ENCODE data around the gene NPIPB6.
"Not testable (repeated sequence)": the region's sequence is repeated elsewhere in the genome, so short reads cannot be mapped to it uniquely, and the experiment has no call there.

Gene NPIPB6

DNA sequence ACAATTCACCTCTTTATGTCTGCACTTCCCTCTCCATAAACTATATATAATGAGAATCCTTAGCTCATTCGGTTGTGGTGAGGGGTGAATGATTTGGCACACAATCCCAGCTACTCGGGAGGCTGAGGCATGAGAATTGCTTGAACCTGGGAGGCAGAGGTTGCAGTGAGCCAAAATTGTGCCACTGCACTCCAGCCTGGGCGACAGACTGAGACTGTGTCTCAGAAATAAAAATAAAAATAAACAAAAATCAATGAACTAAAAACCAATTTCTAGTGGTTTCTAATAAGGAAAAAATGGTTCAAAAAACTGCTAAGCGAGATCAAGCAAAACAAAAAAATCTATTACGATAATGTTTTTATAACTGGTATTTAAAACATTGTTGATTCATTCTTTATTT is at the start of gene NPIPB6:
TSS of gene NPIPB6 (minus strand) at position 101 of the 400 bp plus-strand sequence. CDS start 686 bp downstream, outside the sequence.
- DNase-seq: not testable (repeated sequence)

DNA sequence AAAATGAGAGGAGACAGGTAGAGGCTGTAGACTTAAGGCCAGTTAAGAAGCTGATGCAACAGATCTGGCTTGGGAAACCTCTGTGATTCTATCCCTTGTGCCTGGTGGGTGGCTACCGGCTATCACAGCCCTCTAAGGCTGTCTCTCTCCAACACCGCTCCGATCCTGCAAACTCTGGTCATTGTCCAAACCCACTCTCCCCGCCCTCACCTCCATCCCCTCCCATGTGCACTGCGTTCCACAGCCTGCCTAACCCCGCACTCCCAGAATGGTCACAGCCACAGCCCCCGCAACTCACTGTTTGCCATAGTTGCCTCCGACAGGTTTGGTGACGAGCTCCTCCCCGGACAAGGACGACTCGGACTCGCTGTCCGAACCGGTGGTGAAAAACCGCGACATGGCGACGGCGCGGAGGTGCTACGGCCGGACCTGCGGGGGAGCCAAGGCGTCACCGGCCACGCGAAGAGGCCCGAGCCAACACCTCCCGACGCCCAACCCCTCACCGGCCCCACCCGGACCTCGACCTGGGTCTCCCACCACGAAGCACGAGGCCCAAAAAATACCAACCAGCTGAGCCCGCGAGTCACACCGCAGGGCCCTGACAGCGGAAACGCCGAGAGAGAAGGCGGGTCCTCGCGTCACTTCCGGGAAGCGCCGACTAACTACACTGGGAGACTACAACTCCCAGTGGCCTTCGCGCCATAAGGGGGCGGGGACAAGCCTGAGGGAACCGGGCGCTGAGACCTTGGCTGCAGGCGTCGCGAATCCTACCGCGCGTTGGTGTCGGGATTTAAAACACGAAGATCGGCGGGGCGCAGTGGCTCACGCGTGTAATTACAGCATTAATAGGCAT is 40.1 kb upstream of the NPIPB6 start, which contains the start of gene EIF3CL:
TSS of gene EIF3CL (minus strand) at position 622 of the 853 bp plus-strand sequence. CDS start at position 399, 223 bp downstream.
- not testable (repeated sequence) for DNase-seq

DNA sequence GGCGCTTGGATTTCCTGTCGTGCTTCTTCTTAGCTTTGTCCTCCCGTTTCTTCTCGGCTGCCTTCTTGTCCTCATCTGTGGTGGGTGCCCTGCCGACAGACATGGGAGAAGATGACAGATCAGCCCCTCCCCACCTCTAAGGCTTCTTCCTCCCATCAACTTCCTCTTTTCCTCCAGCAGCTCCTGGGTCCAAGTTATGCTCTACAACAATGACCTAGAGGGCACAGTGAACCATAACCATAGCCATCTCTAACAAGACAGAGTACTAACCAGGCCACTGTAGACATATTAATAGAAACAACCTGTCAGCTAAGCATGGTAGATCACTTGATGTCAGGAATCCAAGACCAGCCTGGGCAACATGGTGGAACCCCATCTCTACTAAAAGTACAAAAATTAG is 28.7 kb upstream of the NPIPB6 start:
- not testable (repeated sequence) for DNase-seq

DNA sequence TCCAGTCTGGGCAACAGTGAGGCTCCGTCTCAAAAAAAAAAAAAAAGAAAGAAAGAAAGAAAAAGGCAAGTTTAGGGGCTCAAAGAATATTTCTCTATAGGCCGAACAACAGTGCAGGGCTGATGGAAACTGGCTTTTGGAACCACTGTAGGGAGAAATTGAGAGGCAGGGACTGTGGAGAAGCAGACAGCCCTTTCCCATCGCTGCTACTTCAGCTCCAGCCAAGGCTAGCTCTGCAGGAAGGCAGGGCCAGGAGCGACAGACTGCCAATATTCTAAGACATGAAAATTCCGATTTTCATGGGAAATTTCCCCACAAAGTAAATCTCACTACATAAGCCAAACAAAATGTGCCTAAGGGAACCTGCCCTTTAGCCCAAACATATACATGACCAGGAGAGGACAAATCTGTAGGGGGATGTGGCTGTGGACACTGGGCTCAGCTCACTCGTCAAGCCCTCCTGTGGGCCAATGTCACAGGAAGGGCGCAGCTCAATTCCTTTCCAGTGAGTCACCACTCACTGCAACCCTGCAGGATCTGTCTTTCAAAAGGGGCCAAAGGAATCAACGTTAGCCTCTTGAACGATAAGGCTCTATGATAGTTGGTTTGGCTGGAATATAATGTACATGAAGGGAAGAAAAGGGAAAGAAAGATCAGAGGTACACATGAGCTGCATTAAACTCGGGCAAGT is 19.0 kb upstream of the NPIPB6 start:
- not testable (repeated sequence) for DNase-seq

DNA sequence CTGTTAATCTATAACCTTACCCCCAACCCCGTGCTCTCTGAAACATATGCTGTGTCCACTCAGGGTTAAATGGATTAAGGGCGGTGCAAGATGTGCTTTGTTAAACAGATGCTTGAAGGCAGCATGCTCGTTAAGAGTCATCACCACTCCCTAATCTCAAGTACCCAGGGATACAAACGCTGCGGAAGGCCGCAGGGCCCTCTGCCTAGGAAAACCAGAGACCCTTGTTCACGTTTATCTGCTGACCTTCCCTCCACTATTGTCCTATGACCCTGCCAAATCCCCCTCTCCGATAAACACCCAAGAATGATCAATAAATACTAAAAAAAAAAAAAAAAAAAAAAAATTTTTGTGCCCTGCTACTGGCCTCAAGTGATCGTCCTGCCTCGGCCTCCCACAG is 14.5 kb upstream of the NPIPB6 start:
- DNase-seq: not testable (repeated sequence)

DNA sequence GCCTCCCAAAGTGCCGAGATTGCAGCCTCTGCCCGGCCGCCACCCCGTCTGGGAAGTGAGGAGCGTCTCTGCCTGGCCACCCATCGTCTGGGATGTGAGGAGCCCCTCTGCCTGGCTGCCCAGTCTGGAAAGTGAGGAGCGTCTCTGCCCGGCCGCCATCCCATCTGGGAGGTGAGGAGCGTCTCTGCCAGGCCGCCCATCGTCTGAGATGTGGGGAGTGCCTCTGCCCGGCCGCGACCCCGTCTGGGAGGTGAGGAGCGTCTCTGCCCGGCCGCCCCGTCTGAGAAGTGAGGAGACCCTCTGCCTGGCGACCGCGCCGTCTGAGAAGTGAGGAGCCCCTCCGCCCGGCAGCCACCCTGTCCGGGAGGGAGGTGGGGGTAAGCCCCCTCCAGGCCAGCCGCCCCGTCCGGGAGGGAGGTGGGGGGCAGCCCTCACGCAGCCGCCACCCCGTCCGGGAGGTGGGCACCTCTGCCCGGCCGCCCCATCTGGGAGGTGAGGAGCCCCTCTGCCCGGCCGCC is 13.9 kb upstream of the NPIPB6 start:
- not testable (repeated sequence) for DNase-seq

DNA sequence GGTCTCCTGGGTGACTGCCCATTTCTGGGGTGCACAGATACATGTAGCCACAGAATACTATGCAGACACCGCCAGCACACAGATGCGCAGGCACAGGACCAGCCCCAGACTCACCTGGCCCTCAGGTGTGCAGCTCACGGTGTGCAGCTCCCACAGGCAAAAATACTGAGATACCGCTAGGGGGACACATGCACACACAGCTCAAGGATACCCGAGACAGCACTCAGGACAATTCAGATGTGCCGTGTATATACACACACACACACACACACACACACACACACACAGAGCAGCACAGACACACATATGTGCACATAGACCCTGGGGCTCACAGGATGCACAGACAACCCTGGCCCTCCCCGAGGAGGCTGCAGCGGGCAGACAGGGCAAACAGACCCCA is 11.8 kb upstream of the NPIPB6 start:
- not testable (repeated sequence) for DNase-seq

DNA sequence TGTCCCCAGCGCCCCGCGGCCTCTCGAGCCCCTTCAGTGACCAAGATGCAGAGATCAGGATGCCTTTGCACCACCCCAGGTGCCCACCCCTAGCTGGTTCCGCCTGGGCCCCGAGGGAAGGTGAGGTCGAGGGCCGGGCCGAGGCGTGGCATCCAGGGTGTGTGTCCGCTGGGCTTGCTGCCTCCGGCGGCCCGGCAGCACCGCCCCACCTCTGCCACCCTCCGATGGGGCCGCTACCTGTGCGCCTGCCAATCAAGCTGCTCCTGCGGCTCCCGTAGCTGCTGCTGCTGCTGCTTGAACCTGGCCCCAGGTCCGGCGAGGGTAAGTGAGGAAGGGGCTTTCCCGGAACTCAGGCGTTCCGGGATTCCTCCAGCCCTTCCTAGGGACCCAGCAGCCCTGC is 11.0 kb upstream of the NPIPB6 start:
- not testable (repeated sequence) for DNase-seq

DNA sequence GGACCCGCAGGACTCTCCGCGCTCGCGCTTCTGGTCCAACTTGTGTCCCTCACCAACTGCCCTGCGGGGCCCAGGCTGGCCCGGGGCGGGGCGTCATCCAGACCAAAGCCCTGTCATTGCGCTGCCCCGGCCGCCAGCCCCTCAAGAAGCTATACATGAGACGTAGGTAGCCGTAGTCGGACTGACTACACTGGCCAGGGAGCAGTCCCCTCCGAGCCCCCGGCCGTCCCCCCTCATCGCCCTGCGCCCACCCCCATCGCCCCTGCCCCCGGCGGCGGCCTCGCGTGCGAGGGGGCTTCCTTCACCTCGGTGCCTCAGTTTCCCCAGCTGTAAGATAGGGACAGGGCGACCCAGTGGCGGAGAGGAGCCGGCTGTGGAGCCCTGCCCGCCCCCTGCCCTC is 4.6 kb upstream of the NPIPB6 start:
- DNase-seq: not testable (repeated sequence)

DNA sequence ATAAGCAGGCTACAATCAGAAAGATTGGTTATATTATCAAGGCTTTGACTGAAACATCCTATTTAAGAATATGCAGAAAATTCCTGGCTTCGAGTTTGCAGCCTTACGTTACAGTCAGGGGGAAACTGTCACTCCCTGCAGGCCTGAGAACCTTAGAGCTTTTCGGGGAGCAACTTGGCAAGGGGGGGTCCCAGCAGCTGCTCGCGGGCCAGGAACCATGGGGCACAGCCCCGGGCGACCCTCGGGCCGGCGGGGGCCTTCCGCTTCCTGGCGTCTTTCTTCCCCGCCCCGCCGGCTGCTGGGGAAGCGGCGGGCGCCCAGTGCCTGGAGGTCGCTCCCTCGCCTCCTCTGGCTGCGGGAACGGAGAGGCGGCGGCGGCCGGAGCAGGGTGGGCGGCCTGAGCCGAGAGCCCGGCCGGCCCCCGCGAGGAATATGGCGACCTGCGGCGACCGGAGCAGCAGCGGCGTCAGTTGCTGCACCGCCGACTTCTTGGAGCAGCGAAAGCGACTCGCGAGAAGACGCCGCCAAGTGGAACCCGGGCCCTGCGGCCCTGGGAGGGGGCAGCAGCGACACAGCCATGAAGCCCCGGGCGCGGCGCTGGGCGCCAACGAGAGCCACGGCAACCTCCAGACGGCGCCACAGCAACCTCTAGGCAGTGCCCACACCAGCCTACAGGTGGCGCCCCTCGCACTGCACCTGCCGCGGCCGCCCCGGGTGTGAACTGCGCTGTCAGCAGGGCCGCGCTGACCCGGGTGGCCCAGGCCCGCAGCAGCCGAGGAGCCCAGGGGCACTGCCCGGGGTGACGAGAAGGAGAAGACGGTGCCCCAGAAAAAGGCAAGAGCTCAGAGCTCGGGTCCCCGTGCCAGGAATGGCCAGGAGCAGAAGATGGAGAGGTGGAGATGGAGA is 1.2 kb upstream of the NPIPB6 start:
- not testable (repeated sequence) for DNase-seq

DNA sequence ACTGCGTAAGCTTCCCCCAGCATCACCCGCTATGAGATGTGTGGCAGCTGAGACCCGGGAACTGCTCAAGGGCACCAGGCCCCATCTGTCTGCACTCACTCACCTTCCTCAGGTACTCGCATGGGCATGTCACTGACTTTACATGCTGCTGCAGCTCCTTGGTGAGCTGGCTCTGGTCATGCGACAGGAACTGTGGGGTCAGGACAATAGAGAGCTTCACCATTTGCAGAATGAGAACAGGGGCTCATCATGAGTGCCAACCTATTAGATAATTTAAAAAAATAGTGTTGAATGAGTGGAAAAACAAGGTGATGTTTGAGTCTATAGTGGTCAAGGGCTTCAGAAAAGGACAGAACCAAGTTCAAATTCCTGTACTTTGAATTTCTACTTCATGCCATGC is 708 bp downstream of the NPIPB6 start:
- not testable (repeated sequence) for DNase-seq

DNA sequence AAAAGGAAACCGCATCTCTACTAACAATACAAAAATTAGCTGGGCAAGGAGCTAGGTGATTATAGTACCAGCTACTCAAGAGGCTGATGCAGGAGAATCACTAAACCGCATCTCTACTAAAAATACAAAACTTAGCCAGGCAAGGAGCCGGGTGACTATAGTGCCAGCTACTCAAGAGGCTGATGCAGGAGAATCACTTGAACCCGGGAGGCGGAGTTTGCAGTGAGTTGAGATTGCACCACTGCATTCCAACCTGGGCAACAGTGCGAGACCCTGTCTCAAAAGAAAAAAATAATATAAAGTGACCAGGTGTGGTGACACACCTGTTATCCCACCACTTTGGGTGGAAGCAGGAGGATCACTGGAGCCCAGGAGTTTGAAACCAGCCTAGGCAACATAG is 25.1 kb downstream of the NPIPB6 start:
- DNase-seq: not testable (repeated sequence)

DNA sequence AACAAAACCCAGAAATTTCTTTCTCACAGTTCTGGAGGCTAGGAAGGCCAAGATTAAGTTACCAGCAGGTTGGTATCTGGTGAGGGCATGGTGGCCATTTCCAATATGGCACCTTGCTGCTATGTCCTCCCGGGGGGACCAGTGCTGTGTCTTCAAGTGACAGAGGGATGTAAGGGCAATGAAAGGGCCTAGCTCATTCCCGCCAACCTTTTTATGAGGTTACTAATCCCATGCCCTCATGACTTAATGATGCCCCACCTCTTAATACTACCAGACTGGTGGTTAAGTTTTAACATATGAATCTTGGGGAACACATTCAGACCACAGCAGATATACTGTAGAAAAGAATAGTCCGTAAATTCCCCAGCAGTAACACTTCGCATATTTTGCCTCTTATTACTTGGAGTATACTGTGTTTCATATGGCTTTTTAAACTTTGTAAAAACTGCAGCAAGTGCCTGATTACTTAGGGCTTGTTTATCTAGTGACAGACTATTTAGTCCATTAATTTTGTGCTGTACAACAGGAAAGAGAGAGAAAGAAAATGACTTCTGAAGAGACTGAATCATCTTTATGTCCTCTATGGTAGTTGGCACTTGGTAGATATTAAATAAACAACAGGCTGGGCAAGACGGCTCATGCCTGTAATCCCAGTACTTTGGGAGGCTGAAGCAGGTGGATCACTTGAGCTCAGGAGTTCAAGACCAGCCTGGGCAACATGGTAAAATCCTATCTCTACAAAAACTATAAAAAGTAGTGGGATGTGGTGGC is 26.2 kb downstream of the NPIPB6 start:
- DNase-seq: not testable (repeated sequence)

DNA sequence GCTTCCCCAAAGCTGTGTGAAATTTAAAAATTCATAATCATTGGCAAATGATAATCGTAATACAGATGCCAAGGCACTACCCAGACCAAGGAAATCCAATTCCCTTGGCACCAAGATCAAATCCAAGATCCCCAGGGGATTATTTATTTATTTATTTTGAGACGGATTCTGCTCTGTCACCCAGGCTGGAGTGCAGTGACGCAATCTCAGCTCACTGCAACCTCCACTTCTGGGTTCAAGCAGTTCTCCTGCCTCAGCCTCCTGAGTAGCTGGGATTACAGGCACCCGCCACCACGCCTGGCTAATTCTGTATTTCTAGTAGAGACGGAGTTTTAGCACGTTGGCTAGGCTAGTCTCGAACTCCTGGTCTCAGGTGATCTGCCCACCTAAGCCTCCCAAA is 27.6 kb downstream of the NPIPB6 start:
- not testable (repeated sequence) for DNase-seq

DNA sequence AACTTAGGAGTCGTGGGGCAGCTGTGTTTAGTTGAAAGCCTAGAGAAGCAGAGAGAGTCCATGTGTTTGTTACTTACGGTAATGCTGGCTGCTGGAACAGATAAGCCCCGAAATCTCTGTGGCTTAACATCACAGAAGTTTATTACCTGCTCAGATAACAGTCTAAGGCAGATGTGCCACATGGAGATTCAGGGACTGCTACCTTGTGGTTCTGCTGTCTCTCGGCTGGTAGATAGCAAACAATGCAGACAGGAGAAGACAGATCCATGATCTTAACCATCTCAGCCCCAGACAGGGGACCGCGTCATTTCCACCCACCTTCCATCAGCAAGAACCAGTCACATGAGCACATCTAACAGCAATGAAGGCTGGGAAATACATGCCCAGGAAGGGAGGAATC is 30.7 kb downstream of the NPIPB6 start:
- DNase-seq: not testable (repeated sequence)

DNA sequence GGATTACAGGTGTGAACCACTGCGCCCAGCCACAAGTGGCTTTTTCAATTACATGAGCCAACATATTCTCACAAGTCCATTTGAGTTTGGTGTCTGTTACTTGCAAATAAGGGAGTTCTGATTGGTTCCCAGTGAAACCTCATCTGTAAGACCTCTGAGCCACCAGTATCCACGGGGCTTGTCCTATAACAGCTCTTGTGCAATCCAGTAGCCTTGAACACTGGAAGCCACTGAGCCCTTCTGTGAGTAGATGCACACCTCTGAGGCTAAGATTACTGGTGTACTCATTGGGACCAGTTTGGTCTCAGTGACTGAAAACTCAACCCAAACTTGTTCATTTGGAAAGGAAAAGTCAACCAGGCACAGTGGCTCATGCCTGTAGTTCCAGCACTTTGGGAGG is 32.3 kb downstream of the NPIPB6 start:
- DNase-seq: not testable (repeated sequence)

DNA sequence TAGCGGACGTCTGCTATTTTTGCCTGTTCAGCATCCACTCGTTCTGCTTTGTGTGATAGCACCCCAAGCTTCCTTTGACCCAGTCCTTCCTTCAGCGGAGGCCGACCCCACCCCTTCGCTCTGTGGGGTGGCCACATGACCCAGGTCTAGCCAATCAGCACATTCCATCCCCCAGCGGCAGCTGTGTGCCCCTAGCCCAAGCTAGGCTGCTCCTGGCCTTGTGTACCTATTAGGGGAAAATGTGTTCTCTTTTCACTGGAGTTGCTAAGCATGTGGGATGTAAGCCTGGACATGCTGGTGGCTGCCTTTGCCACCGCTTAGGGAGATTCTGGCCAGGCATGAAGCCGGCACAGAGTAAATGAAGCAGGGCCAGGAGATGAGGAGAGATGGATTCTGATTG is 33.1 kb downstream of the NPIPB6 start:
- DNase-seq: not testable (repeated sequence)

DNA sequence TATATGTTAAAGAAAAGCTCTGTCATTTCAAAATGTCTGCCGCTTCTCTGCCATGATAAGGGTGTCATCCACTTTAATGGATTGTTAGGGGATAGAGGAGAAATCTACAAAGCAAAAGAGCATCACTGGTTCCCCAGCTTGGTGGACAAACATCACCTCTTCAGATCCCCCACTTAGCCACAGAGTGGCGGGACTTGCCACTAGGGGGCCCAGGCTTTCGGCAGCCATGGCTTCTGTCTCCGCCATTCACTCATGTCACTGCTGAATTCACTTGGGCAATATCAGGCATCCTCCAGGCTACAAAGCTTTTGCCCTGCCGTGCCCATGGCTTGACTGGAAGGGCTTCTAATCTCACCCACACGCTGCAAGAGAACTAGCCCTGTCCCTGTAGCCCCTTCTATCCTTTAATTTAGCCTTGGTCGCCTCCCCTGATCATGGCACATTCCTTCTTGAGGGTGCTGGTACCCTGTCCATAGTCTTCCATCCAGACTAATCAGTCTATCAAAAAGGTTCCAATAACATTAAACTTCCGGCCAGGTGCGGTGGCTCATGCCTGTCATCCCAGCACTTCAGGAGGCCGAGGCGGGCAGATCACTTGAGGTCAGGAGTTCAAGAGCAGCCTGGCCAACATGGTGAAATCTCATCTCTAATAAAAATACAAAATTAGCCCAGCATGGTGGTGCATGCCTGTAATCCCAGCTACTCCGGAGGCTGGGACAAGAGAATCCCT is 36.3 kb downstream of the NPIPB6 start:
- DNase-seq: peak; percentile 29

DNA sequence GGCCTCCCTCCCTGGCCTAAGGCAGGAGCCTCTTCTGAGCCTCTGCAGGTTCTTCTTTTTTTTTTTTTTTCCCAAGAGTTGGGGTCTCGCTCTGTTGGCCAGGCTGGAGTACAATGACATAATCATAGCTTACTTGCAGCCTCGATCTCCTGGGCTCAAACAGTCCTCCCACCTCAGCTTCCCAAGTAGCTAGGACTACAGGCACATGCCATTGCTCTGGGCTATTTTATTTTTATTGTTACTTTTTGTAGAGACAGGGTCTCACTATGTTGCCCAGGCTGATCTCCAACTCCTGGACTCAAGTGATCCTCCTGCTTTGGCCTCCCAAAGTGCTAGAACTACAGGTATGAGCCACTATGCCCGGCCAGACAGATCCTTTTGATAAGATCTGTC is 38.4 kb downstream of the NPIPB6 start:
- no peak for DNase-seq

DNA sequence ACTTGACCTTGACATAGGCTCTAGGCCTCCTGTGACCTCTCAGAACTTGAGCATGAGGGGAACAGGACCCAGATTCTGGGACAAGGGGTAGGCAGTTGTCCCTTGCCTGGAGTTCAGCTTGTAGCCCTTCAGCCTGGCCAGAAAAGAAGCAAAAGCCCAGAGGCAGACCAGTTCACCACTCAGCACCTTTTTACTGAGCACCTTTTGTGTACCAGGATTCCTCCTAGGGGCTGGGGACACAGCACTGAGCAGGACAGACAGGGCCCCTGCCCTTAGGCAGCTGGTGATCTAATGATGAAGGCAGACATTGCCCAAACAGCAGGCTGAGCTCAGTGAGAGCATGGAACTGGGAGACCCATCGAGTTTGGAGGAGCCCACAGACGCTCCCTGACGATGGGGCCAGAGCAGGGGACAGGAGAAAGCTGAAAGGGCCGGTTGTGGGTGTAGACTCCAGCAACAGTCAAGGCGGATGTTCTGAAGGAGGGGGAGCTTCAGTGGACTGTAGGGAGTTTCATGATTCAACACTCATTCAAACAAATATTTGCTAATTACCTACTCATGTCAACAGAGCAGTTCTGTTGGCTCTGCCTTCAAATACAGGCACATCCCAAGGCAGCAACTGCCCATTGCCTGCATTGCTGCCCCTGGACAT is 38.9 kb downstream of the NPIPB6 start:
- no peak for DNase-seq
